Endometrial microvascular endothelial cells (primary cell): ENCODE results near the gene LILRB1. TPM values are rescaled to one million over a fixed set of nuclear protein-coding genes. Genes with fewer than 3 reads are reported as not detected.

Experiments used
- total RNA-seq: library from RNA; depleted of rRNA; stranded (reverse); fragments of >200 nt; gene quantifications from one replicate; pipeline ENCODE4 v1.2.3, GENCODE V29; 2015; ENCODE audit errors: inconsistent ontology term

LILRB1 gene
- total RNA-seq, 1 donor from 2014 or later, result not detected

Other genes with a start within 250 kb of the LILRB1 start
- gene TTYH1, start 215.0 kb upstream of the LILRB1 start, total RNA-seq, result not detected
- gene LENG8, start 181.3 kb upstream of the LILRB1 start, total RNA-seq, result 32.3 TPM
- 4.4 TPM for gene LENG9, start 166.7 kb upstream of the LILRB1 start, total RNA-seq
- gene CDC42EP5, start 157.2 kb upstream of the LILRB1 start, total RNA-seq, result 19.9 TPM
- gene LAIR2, start 127.7 kb upstream of the LILRB1 start, total RNA-seq, result not detected
- not detected for gene LILRA2, start 56.7 kb upstream of the LILRB1 start, total RNA-seq
- gene LILRA1, start 36.9 kb upstream of the LILRB1 start, total RNA-seq, result not detected
- gene LILRB4, start 32.5 kb downstream of the LILRB1 start, total RNA-seq, result not detected
- gene KIR3DL3, start 94.0 kb downstream of the LILRB1 start, total RNA-seq, result not detected
- not detected for gene KIR2DL3, start 108.0 kb downstream of the LILRB1 start, total RNA-seq
- not detected for gene KIR2DL1, start 139.3 kb downstream of the LILRB1 start, total RNA-seq
- gene KIR2DL4, start 173.1 kb downstream of the LILRB1 start, total RNA-seq, result not detected
- gene KIR3DL1, start 186.0 kb downstream of the LILRB1 start, total RNA-seq, result not detected
- gene KIR2DS4, start 202.2 kb downstream of the LILRB1 start, total RNA-seq, result not detected
- gene KIR3DL2, start 220.0 kb downstream of the LILRB1 start, total RNA-seq, result not detected
- gene FCAR, start 243.8 kb downstream of the LILRB1 start, total RNA-seq, result not detected